Thoracic aorta (tissue), 2 donors: Measurements from ENCODE around the gene COCH. TPM values are rescaled to one million over a fixed set of nuclear protein-coding genes. Genes with fewer than 3 reads are reported as not detected.
A peak's percentile ranks its signal among the peaks of the same experiment; 100 is the strongest.

ENCODE experiments used
- ATAC-seq: fragments of 150-250 bp; one replicate; pipeline ENCODE4 v1.8.0; 2017; ENCODE audit warnings: low read depth; ENCODE audit not compliant: insufficient number of reproducible peaks, low FRiP score
- DNase-seq: peaks from one replicate; pipeline ENCODE4 v3.0.0-alpha.2; 2020; ENCODE audit warnings: low spot score
- H3K27ac ChIP-seq, 2 donors: fragments of 200-600 bp; sonication (generic); 1 replicate in 1 of 2; 2 replicates in 1 of 2; pipeline ENCODE4 v1.5.1; 2016; ENCODE audit warnings: mild to moderate bottlenecking in 2 of 2, moderate library complexity in 2 of 2
- H3K27me3 ChIP-seq: fragments of 200-600 bp; sonication (generic); replicated peaks from 2 replicates; pipeline ENCODE4 v1.6.0; 2016; ENCODE audit warnings: mild to moderate bottlenecking; ENCODE audit not compliant: insufficient read depth
- H3K36me3 ChIP-seq: fragments of 200-600 bp; sonication (generic); one replicate; pipeline ENCODE4 v1.5.1; 2016
- H3K4me1 ChIP-seq, 2 donors: fragments of 200-600 bp; sonication (generic); 1 replicate in 1 of 2; 2 replicates in 1 of 2; pipeline versions ENCODE4 v1.5.1 to v1.6.0; 2016; ENCODE audit warnings: low read depth in 2 of 2, mild to moderate bottlenecking in 1 of 2; ENCODE audit not compliant: control insufficient read depth in 1 of 2
- H3K4me3 ChIP-seq: fragments of 200-600 bp; sonication (generic); 2 replicates; pipeline ENCODE4 v1.5.1; 2016; ENCODE audit warnings: mild to moderate bottlenecking
- H3K9me3 ChIP-seq: fragments of 200-600 bp; sonication (generic); 2 replicates; pipeline ENCODE4 v1.5.1; 2016
- total RNA-seq, 2 donors: library from RNA; depleted of rRNA; stranded (reverse); fragments of >200 nt; gene quantifications; one replicate each; pipeline versions ENCODE4 v1.1.0 to v1.2.3, GENCODE V29; 2016
- TF ChIP-seq, protein P1 (sequence below): fragments of 200-600 bp; sonication (generic); IDR thresholded peaks from one replicate; pipeline ENCODE4 v1.5.1; 2019; ENCODE audit warnings: antibody characterized with exemption

COCH gene
- total RNA-seq, 2 donors from 2014 or later, result 1.5 to 9.9 TPM

DNA sequence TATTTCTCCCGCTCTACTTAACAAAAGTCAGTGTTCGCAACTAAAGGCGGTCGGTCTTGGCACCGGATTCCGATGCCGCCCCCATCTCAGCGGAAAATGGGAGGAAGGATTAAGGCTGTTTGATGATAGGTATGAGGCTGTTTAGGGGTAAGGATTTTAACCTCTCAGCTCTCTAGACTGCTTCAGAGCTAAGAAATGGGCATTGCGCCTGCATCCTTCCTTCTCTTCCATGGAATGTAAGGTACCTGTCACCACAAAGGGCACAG, 1.4 kb downstream of the COCH start:
- DNase-seq (no peak), ATAC-seq (no peak)
- Histone ChIP-seq H3K4me3 (peak overlapping the region; percentile 78), H3K9me3 (no peaks in the 10 kb centered on the region), H3K4me1 (peaks cover 15 to 19% of the 10 kb centered on the region in 2 donors), H3K27ac (no peak overlapping the region), H3K36me3 (no peaks in the 10 kb centered on the region), H3K27me3 (peaks cover 10% of the 10 kb centered on the region)
- TF ChIP-seq, protein P1, sequence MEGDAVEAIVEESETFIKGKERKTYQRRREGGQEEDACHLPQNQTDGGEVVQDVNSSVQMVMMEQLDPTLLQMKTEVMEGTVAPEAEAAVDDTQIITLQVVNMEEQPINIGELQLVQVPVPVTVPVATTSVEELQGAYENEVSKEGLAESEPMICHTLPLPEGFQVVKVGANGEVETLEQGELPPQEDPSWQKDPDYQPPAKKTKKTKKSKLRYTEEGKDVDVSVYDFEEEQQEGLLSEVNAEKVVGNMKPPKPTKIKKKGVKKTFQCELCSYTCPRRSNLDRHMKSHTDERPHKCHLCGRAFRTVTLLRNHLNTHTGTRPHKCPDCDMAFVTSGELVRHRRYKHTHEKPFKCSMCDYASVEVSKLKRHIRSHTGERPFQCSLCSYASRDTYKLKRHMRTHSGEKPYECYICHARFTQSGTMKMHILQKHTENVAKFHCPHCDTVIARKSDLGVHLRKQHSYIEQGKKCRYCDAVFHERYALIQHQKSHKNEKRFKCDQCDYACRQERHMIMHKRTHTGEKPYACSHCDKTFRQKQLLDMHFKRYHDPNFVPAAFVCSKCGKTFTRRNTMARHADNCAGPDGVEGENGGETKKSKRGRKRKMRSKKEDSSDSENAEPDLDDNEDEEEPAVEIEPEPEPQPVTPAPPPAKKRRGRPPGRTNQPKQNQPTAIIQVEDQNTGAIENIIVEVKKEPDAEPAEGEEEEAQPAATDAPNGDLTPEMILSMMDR, result no peak

DNA sequence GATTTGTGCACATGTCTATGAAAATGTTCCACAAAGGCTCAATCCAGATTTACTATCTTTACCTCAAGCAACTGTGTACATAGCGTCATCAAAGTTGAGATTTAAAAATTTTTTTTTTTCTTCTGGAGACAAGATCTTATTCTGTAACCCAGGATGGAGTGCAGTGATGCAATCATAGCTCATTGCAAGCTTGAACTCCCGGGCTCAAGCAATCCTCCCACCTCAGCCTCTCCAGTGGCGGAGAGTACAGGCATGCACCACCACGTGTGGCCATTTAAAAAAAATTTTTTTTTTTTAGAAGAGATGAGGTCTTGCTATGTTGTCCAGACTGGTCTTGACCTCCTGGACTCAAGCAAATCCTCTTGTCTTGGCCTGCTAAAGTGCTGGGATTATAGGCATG, 2.3 kb downstream of the COCH start:
- H3K27ac ChIP-seq, result no peak overlapping the region
- TF ChIP-seq, protein P1, result no peak
- H3K27me3 ChIP-seq, result peaks cover 10% of the 10 kb centered on the region
- H3K9me3 ChIP-seq, result no peaks in the 10 kb centered on the region
- DNase-seq (no peak), ATAC-seq (no peak)
- peaks cover 15 to 19% of the 10 kb centered on the region in 2 donors for H3K4me1 ChIP-seq
- H3K36me3 ChIP-seq, result no peaks in the 10 kb centered on the region
- no peak overlapping the region for H3K4me3 ChIP-seq

DNA sequence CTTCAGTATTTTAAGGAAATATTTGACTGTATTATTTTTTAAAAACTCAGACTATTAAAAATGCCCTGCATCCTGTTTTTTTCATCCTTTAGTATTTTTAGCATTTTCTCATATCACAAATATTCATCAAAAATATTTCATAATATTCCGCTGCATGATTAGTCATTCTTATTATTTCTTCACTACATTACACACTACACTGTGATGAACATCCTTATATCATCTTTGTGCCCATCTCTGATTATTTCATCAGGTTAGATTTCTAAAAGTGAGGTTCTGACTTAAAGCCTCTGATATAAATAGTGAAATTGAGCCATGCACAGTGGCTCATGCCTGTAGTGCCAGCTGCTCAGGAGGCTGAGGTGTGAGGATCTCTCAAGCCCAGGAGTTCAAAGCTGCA, 8.1 kb downstream of the COCH start:
- no peaks in the 10 kb centered on the region for H3K27me3 ChIP-seq
- DNase-seq, result no peak
- H3K4me3 ChIP-seq, result no peak overlapping the region
- TF ChIP-seq, protein P1, result no peak
- H3K9me3 ChIP-seq, result no peaks in the 10 kb centered on the region
- peaks cover 1 to 13% of the 10 kb centered on the region in 2 donors for H3K4me1 ChIP-seq
- no peak for ATAC-seq
- no peak overlapping the region for H3K27ac ChIP-seq
- no peaks in the 10 kb centered on the region for H3K36me3 ChIP-seq

DNA sequence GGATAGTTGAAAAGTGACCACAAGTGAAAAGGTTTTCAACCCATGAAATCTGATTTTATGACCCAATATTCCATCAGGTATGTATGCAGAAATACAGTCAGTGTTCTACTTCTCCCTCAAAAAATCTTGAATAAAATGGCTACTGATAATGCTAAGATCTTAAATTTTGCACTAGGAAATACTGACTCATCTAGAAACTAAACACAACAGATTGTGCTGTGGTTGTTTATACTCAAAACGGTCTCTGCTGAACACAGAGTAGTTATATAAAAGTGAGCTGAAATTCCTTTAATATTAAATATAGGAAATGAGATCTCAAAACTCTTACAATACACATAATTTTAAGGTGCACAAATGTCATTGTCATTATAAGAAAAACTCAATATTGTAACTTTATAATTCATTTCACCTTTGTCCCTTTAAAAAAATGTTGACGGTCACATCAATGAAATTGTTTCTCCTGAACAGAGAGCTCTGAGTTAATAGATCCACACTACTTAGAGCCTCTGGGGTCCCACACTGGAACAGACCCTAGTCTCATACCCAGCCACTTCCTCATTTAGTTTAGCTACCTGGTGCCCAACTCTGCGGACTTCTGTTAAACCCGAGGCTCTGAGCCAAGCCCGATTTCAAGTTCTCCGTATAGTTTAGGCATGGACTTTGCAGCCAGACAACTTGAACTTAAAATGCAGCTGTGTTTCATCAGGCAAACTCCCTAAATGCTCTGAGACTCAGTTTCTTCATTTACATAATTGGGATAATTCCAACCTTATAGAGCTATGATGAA, 9.3 kb downstream of the COCH start:
- TF ChIP-seq, protein P1, result no peak
- DNase-seq (no peak), ATAC-seq (no peak)
- H3K27ac ChIP-seq, result no peak overlapping the region
- H3K36me3 ChIP-seq, result no peaks in the 10 kb centered on the region
- H3K4me3 ChIP-seq, result no peak overlapping the region
- no peaks in the 10 kb centered on the region for H3K27me3 ChIP-seq
- peaks cover 4 to 18% of the 10 kb centered on the region in 2 donors for H3K4me1 ChIP-seq
- H3K9me3 ChIP-seq, result no peaks in the 10 kb centered on the region

DNA sequence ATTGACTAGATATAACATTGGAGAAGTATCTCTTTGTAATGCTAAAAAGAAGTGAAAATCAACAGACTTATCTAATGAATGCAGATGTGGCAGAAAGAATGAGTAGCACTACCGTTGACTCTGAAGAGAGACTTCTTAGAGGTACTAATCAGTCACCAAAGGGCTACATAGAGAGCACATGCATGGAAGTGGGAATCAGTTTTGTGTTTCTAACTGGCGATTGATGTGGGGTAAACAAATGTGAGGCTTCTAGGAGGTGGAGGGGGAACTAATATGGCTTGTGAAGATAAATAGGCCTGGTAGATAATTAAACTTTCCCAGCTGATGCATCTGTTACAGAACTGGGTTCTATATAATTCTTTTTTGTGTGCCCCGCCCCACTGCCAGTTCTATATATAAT, 10.5 kb downstream of the COCH start:
- no peak for DNase-seq

More for the DNA sequence above, 10.5 kb downstream of the COCH start:
- Histone ChIP-seq H3K4me1 (peaks cover 4 to 18% of the 10 kb centered on the region in 2 donors), H3K4me3 (no peak overlapping the region), H3K27me3 (no peaks in the 10 kb centered on the region), H3K9me3 (no peaks in the 10 kb centered on the region), H3K27ac (no peak overlapping the region), H3K36me3 (no peaks in the 10 kb centered on the region)
- TF ChIP-seq, protein P1, result no peak
- ATAC-seq, result no peak
